T-helper 9 cell (primary cell): Measurements from ENCODE around the gene COL1A1.
A peak's percentile ranks its signal among the peaks of the same experiment; 100 is the strongest.

ENCODE experiments used
- DNase-seq: peaks from one replicate; pipeline ENCODE4 v3.0.0-alpha.2; 2020

The COL1A1 gene

DNA sequence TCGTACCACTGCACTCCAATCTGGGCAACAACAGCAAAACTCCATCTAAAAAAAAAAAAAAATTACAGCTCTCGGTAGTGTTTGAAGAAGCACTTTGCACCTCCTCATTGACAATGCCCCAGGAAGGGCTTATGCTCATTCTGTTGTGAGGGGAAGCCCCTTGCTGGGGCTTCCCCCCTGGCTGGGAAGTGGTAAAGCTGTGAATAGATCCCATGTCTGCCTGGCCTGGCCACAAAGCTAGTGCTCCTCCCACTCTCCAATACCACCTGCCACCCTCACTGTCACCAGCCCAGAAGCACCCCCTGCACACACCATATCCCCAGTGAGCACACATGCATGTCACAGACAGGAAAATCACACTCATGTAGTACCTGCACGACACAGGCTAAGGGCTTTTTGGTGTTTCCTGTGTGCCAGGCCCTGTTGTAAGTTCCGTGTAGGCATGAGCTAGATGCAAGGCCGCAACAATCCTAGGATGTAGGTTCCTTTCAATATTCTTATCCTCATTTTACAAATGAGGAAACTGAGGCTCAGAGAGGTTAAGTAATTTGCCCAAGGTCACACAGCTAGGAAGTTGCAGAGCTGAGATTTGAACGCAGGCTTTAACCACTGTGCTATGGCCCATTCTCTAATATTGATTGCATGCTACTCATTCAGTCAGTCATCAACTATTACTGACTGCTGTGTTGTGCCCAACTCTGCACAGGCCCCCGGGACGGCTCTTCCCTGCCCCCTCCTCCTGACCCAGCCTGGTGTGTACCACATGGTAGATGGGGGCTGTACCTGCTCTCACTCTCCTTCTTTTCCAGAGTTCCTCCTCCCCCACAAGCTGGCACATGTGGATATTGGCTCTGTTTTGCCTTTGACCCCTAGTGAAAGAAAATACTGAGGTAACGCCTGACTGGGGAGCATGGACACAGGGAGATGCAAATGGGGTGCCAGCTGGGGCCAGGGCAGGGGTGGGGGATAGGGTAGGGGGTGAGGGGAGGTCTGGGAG lies 11.9 kb upstream of the COL1A1 start:
- no peak for DNase-seq

DNA sequence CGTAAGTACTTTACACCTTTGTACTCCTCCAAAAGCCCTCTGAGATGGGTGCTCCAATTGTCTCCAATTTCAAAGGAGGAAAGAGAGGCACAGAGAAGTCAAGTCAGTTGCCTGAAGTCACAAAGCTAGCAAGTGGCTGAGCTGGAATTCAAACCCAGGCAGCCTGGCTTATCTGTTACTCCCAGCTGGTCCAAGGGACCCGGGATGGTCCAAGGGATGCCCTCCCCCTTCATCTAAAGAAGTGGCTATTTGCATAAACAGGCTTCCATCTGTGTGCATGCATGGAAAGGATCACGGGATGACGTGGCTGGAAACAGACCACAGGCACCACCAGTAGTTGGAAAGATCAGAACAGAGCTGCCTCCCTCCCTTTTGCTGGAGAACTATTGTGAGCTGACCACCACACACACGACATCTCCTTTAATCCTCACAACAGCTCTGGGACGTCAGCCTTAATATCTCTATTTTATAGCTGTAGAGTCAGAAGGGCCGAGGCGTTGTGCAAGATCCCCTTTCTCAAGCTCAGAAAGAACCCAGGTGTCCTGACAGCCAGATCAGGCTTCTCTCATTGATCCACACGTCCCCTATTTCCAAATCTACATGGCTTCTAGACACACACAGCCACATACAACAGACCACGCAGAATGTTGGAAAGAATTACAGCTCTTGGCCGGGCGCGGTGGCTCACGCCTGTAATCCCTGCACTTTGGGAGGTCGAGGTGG lies 10.9 kb upstream of the COL1A1 start:
- DNase-seq: no peak

- DNase-seq: no peak
Measured at GRCh38 chr17:50211249-50212120, 10.1 kb upstream of the COL1A1 start.

DNA sequence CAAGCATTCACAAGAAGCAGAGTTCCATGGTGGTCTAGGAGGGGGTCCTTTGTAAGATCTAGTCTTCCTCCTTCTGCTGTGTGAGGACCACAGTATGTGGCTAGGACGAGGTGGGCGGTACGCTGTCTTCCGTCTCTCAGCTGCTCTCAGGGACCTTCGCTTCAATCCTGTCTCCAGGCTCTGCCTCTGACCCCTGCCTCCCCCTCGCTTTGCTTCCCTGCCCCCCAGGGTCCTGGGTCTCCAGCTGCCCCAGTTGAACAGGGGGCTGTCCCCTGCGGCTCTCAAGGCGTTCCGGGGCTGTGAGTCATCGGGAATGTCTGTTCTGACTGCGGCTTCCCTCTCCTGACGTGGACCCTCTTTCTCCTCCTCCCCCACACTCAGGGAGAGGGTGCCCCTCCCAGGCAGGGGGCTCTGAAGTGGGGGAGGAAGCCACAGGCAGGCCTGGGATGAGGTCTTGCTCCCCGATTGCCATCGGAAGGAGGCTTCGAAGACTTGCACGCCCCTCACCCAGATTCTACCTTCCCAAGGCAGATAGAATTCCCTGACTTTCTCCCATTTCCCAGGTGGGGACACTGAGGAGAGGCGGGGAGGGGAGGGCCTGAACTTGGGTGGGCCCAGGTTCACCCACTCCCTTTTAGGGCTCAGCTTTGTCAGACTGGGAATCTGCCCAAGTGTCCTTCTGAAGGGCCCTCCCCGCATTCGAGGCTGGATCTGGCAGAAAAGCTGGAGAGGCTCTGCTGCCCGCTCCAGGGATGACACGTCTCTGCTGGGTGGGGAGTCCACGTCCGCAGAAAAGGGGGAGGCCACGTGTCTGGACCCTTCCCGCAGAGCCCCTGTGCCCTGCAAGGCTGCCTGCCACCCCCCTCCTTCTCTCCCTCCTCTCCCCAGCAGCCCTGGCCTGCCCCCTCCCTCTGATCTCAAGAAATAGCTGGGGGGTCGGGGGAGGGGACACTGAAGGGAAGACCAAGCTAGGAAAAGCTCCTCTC lies 9.1 kb upstream of the COL1A1 start:
- DNase-seq: no peak

- DNase-seq: no peak
Measured at GRCh38 chr17:50209472-50210239, 8.2 kb upstream of the COL1A1 start.

GRCh38 chr17:50209133-50209471 lies 7.7 kb upstream of the COL1A1 start:
- DNase-seq: no peak

DNA sequence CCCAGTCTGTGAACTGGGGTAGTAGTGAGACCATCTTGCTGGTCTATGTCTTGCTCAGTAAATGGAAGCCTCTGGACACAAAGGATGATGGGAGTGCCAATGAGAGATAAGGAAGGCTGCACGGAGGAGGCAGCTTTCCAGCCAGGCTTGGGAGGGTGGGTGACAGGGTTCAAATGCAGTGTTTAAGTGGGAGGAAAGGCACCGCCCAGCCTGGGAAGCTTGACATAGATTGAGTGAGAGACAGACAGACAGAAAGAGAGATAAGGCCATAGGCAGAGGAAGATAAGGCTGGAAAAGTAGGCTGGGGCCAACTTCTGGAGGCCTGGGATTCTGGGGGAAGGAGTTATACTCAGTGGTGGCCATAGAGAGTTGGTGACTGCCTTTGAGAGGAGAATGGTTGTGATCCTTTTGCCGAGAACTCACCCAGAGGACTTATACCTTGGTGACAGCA lies 7.2 kb upstream of the COL1A1 start:
- DNase-seq: no peak

DNA sequence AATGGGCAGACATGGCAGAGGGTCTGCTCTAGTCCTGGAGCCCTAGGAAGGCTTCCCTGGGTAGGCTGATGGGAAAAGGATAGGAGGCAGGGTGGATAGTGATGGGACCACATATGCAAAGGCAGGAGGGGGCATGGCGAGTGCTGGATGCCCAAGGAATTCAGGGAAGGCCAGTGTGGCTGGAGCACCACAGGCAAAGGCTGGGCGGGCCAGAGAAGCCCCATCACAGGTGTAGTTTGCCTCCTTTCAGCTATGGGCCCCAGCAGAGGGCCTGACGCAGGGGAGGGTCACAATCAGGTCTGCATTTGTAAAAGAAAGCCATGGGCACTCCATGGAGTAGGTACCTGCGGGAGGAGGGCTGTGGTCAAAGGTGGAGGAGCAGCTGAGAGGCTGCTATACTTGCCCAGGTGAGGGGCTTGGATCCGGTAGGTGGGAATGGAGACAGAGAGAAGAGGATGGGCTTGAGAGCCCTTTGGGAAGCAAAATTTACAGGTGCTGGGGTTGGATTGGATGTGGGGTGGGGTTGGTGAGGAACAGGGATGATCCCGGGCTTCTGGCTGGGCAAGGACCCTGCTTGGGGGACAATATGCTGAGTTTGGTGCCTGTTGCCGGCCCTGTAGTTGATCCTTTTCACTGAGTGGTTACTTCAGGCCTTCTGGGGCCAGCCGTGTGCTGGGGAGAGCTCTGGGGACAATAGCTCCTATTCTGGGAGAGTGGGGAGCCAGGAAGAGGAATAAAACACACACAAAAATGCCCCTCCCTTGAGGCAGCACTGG lies 6.5 kb upstream of the COL1A1 start:
- DNase-seq: no peak

GRCh38 chr17:50207315-50207714 lies 5.9 kb upstream of the COL1A1 start:
- no peak for DNase-seq

DNA sequence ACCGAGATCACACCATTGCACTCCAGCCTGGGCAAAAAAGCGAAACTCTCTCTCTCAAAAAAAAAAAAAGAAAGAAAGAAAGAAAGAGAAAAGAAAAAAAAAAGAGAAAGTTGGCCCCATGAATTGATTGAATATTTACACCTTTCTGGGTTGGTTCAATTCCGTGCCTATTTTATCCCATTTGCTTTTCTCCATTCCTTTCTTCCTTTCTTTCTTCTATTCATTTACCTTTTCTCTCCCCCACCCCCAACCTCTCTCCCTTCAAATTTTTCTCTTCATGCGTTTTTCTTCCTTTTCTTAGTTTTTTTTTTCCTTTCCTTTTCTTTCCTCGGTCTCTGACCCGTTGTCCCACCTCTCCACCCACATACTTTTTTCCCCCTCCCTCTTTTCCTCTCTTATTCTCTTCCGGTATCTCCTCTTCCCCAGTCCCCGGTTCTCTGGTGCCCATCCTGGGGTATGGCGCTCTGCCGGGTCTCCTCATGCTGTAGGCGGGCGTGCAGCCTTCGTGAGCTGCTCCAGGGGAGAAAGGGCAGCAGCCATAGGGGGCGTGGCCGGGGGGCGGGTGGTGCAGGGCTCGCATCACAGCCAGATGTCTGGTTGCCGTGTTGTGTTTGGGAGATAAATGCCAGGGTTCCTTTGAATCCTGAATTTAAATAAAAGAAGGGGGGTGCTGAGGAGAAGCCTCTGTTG lies 5.3 kb upstream of the COL1A1 start:
- DNase-seq: no peak

- no peak for DNase-seq
Measured at GRCh38 chr17:50205963-50206505, 4.6 kb upstream of the COL1A1 start.

DNA sequence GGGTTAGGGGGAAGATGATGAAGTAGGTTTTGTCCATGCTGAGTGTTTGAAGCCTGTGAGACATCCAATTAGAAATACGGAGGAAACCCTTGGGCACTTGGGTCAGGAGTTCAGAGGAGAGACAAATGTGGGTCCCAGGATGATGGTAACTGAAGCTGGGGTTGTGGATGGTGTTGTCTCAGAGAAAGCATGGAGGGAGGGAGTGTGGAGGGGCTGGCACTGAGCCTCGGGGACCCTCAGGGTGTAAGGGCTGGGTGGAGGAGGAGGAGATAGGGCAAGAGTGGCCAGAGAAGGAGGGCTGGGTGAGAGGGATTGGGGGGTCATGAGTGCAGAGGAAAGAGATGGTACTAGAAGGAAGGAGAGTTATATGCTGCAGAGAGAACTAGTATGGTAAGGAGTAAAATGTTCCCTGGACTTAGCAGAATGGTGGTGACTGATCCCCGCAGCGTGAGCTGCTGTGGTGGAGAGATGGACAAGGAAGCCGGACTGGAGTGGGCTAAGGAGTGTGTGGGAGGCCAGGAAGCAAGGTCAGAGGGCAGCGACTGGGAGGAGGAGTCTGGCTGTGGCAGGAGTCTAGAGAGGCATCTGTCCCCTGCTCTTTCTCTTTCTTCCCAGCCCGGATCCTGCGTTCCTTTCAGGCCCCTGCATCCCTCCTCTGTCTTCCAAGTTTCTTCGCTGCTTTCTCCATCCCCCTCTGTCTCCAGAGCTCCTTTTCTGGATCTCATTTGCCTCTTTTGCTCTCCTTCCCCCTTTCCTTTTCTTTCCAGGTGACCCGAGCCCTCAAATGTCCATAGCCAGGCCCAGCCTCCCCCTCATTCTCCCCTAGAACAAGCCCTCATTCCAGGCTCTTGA lies 3.9 kb upstream of the COL1A1 start:
- no peak for DNase-seq

- no peak for DNase-seq
Measured at GRCh38 chr17:50204431-50204830, 3.0 kb upstream of the COL1A1 start.

GRCh38 chr17:50203604-50204345 lies 2.3 kb upstream of the COL1A1 start:
- no peak for DNase-seq

GRCh38 chr17:50203086-50203485 lies 1.7 kb upstream of the COL1A1 start:
- DNase-seq: no peak

GRCh38 chr17:50200457-50201275 lies 765 bp downstream of the COL1A1 start:
- peak; percentile 70 for DNase-seq
